ENCODE measurements around the gene NOL12. TPM values are rescaled to one million over a fixed set of nuclear protein-coding genes. Genes with fewer than 3 reads are reported as not detected.
"Not testable (repeated sequence)": the region's sequence is repeated elsewhere in the genome, so short reads cannot be mapped to it uniquely, and the experiment has no call there.

The NOL12 gene
- total RNA-seq, 1 donor from 2014 or later = 15.2 TPM

DNA sequence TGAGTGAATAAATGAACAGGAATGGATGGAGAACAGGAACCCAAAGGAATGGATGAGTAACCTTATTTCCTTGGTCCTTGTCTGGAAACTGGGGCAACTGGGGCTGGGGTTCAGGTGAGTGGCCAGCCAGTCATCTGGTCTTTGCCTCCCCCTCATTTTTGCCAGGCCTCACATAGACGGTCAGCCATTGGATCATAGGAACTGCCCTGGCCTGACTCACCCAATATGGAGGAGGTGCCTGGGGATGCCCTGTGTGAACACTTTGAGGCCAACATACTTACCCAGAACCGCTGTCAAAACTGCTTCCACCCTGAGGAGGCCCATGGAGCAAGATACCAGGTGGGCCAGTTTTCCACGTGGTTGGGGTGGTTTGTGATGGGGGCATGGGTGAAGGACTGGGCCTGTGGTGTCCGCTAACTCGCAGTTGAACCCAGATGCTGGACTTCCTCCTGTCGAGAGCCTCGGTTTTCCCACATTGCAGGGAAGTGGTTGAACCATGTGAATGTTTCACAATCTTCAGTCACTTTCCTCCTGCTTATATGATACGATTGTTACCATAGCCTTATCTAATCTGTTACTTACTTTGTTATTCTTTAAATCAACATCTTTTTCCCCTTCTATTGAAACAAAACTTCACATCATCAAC lies 15.1 kb downstream of the NOL12 start:
- DNase-seq (ENCODE audit: low spot score) = no peak
- intact Hi-C loops (cut with DNase I) = loop anchor here (5.0 kb wide), 1 partner anchor 96 kb away; no protein-coding TSS in a partner anchor

DNA sequence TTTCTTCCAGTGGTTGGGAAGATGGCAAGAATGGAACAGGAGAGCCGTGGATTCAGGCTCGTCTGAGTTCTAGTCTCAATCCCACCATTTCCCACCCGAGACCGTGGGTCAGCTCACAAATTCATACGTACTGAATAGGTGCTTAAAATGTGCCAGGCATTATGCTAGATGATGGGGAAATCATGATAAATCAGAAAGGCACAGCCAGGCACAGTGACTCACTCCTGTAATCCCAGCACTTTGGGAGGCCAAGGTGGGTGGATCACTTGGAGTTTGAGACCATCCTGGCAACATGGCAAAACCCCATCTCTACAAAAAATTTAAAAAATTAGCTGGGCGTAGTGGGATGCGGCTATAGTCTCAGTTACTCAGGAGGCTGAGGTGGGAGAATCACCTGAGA lies 17.8 kb downstream of the NOL12 start:
- intact Hi-C loops (cut with DNase I) = loop anchor here (5.0 kb wide), 1 partner anchor 93 kb away; no protein-coding TSS in a partner anchor

GRCh38 chr22:37704645-37705044 lies 18.5 kb downstream of the NOL12 start:
- intact Hi-C loops (cut with DNase I) = loop anchor here (5.0 kb wide), 1 partner anchor 93 kb away; no protein-coding TSS in a partner anchor
- DNase-seq (ENCODE audit: low spot score) = no peak

More for the DNA sequence above, 17.8 kb downstream of the NOL12 start:
- no peak for DNase-seq (ENCODE audit: low spot score)

DNA sequence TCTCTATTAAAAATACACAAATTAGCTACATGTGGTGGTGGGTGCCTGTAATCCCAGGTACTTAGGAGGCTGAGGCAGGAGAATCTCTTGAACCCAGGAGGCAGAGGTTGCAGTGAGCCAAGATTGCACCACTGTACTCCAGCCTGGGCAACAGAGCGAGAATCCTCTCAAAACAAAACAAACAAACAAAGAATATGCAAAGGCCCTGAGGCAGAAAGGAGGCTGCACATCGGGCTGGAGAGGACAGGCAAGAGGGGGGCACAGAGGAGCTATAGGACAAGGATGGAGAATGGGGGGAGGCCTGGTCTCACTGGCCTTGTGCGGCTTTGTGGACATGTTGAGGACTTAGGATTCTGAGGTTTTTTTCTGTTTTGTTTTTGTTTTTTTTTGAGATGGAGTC lies 19.1 kb downstream of the NOL12 start:
- intact Hi-C loops (cut with DNase I) = no loop called here
- no peak for DNase-seq (ENCODE audit: low spot score)

GRCh38 chr22:37708580-37709444 lies 22.7 kb downstream of the NOL12 start:
- intact Hi-C loops (cut with DNase I) = no loop called here

GRCh38 chr22:37709445-37709765 lies 23.3 kb downstream of the NOL12 start:
- intact Hi-C loops (cut with DNase I) = no loop called here

More at GRCh38 chr22:37708580-37709444, 22.7 kb downstream of the NOL12 start:
- DNase-seq (ENCODE audit: low spot score) = peak; percentile 79

GRCh38 chr22:37710675-37711074 lies 24.5 kb downstream of the NOL12 start:
- no peak for DNase-seq (ENCODE audit: low spot score)
- intact Hi-C loops (cut with DNase I) = no loop called here

More at GRCh38 chr22:37709445-37709765, 23.3 kb downstream of the NOL12 start:
- DNase-seq (ENCODE audit: low spot score) = no peak

- DNase-seq (ENCODE audit: low spot score) = no peak
- intact Hi-C loops (cut with DNase I) = no loop called here
Measured at GRCh38 chr22:37711490-37711889, 25.3 kb downstream of the NOL12 start.

GRCh38 chr22:37713761-37714160 lies 27.6 kb downstream of the NOL12 start:
- intact Hi-C loops (cut with DNase I) = no loop called here
- no peak for DNase-seq (ENCODE audit: low spot score)

- intact Hi-C loops (cut with DNase I) = no loop called here
- DNase-seq (ENCODE audit: low spot score) = no peak
Measured at GRCh38 chr22:37714634-37715033, 28.5 kb downstream of the NOL12 start.

GRCh38 chr22:37715760-37716159 lies 29.6 kb downstream of the NOL12 start:
- intact Hi-C loops (cut with DNase I) = no loop called here
- DNase-seq (ENCODE audit: low spot score) = no peak

GRCh38 chr22:37716708-37717107 lies 30.6 kb downstream of the NOL12 start:
- no peak for DNase-seq (ENCODE audit: low spot score)
- intact Hi-C loops (cut with DNase I) = no loop called here

- DNase-seq (ENCODE audit: low spot score); intact Hi-C loops (cut with DNase I): not testable (repeated sequence)
Measured at GRCh38 chr22:37717235-37717634, 31.1 kb downstream of the NOL12 start.

- intact Hi-C loops (cut with DNase I); DNase-seq (ENCODE audit: low spot score): not testable (repeated sequence)
Measured at GRCh38 chr22:37717746-37718305, 31.7 kb downstream of the NOL12 start.

- intact Hi-C loops (cut with DNase I) = no loop called here
- no peak for DNase-seq (ENCODE audit: low spot score)
Measured at GRCh38 chr22:37725551-37726240, 39.6 kb downstream of the NOL12 start.

DNA sequence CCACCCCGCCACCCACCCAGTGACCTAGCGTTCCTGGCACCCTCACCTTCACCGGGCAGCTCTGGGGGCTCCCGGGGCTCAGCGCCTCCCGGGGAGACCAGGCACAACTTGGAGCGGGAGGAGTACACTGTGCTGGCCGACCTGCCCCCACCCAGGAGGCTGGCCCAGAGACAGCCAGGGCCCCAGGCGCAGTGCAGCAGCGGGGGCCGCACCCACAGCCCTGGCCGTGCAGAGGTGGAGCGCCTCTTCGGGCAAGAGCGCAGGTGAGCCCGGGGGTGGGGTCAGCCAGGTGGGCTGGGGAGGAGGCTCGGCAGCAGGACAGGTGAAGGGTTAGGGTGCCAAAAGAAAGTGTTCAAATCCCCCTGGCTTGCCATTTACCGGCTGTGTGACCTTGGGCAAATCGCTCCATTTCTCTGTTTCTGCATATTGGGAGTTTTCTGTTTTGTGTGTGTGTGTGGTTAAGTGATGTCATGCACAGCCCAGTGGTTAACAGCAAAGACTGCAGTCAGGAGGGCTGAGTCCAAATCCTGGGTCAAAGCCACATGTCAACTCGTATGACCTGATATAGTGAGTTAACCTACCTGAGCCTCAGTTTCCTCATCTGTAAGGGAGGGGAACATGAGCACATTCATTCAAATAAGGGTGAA lies 40.2 kb downstream of the NOL12 start:
- intact Hi-C loops (cut with DNase I) = no loop called here

DNA sequence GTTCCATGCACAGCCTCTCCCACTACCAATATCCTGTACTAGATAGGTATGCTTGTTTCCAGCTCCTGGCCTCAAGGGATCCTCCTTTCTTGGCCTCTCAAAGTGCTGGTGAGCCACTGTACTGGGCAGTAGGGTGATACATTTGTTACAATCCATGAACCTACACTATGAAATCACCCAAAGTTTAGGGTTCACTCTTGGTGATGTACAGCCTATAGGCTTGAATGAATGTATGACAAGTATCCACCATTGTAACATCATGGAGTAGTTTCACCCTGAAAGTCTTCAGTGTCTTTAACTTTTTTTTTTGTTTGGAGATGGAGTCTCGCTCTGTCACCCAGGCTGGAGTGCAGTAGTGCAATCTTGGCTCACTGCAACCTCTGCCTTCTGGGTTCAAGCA lies 42.5 kb downstream of the NOL12 start:
- intact Hi-C loops (cut with DNase I) = no loop called here
- DNase-seq (ENCODE audit: low spot score) = no peak

More for the DNA sequence above, 40.2 kb downstream of the NOL12 start:
- DNase-seq (ENCODE audit: low spot score) = no peak

GRCh38 chr22:37731804-37732471 lies 45.8 kb downstream of the NOL12 start:
- intact Hi-C loops (cut with DNase I) = no loop called here
- DNase-seq (ENCODE audit: low spot score) = no peak
